Ishikawa (cell line): ENCODE data around the gene UXT.

Experiments
- CEBPB ChIP-seq: IDR thresholded peaks from 2 replicates; pipeline ENCODE4 v1.6.1; 2012
- CREB1 ChIP-seq: IDR thresholded peaks from 2 replicates; pipeline ENCODE4 v1.6.1; 2012; ENCODE audit warnings: low read depth
- EGR1 ChIP-seq: IDR thresholded peaks from 2 replicates; pipeline ENCODE4 v1.6.1; 2012
- EP300 ChIP-seq: IDR thresholded peaks from 2 replicates; pipeline ENCODE4 v1.6.1; 2012; ENCODE audit warnings: borderline replicate concordance
- FOXM1 ChIP-seq: IDR thresholded peaks from 2 replicates; pipeline ENCODE4 v1.6.1; 2012; ENCODE audit warnings: low read depth, borderline replicate concordance
- NFIC ChIP-seq: IDR thresholded peaks from 2 replicates; pipeline ENCODE4 v1.6.1; 2012
- RAD21 ChIP-seq: IDR thresholded peaks from 2 replicates; pipeline ENCODE4 v1.6.1; 2012; ENCODE audit warnings: low read depth
- TAF1 ChIP-seq: IDR thresholded peaks from 2 replicates; pipeline ENCODE4 v1.6.1; 2012; ENCODE audit warnings: low read depth, mild to moderate bottlenecking
- TCF12 ChIP-seq: IDR thresholded peaks from 2 replicates; pipeline ENCODE4 v1.6.1; 2012; ENCODE audit warnings: low read depth
- TEAD4 ChIP-seq: IDR thresholded peaks from 2 replicates; pipeline ENCODE4 v1.6.1; 2012
- YY1 ChIP-seq: IDR thresholded peaks from 2 replicates; pipeline ENCODE4 v1.6.1; 2012; ENCODE audit warnings: low read depth
- ZBTB7A ChIP-seq: IDR thresholded peaks from 2 replicates; pipeline ENCODE4 v1.6.1; 2012; ENCODE audit warnings: low read depth
- TF ChIP-seq, protein P1 (sequence below): IDR thresholded peaks from 2 replicates; pipeline ENCODE4 v1.6.1; 2012
- TF ChIP-seq, protein P2 (sequence below): IDR thresholded peaks from 2 replicates; pipeline ENCODE4 v1.6.1; 2012
- TF ChIP-seq, protein P3 (sequence below): IDR thresholded peaks from 2 replicates; pipeline ENCODE4 v1.6.1; 2012; ENCODE audit warnings: low read depth, mild to moderate bottlenecking

Gene UXT

DNA sequence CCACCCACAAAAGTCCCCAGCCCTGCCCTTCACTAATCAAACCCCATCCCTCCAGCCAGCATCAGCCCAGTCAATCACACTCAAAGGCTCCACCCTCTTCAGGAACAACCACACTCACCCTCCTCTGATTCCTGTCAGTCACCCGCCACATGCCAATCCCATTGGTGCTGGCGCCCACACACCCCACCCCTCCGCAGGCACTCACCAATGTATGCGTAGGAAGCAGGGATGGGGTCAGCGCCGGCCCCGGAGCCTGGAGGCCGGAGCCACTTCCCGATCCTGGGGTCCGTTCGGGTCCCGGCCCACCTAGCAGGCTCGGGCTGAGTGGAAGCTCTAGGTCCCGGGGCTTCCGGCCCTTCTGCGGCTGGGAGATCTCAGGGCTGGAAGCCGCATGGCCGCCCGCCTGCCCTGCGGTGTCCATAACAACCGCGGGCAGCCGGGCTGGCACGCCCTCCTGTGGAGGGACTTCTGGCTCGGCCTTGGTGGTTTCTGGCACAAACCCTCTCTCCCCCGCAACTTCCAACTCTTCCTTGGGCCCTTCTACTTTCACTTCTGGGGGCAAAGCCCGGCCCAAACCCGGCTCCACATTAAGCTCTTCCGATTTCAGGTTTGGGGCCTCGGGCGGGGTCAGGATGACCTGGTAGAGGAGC, 21.3 kb downstream of the UXT start:
- no peak for TF ChIP-seq TEAD4
- no peak for TF ChIP-seq YY1
- TF ChIP-seq EP300 = no peak
- TF ChIP-seq, protein P1, sequence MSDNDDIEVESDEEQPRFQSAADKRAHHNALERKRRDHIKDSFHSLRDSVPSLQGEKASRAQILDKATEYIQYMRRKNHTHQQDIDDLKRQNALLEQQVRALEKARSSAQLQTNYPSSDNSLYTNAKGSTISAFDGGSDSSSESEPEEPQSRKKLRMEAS = no peak
- TF ChIP-seq, protein P2, sequence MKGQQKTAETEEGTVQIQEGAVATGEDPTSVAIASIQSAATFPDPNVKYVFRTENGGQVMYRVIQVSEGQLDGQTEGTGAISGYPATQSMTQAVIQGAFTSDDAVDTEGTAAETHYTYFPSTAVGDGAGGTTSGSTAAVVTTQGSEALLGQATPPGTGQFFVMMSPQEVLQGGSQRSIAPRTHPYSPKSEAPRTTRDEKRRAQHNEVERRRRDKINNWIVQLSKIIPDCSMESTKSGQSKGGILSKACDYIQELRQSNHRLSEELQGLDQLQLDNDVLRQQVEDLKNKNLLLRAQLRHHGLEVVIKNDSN = no peak

DNA sequence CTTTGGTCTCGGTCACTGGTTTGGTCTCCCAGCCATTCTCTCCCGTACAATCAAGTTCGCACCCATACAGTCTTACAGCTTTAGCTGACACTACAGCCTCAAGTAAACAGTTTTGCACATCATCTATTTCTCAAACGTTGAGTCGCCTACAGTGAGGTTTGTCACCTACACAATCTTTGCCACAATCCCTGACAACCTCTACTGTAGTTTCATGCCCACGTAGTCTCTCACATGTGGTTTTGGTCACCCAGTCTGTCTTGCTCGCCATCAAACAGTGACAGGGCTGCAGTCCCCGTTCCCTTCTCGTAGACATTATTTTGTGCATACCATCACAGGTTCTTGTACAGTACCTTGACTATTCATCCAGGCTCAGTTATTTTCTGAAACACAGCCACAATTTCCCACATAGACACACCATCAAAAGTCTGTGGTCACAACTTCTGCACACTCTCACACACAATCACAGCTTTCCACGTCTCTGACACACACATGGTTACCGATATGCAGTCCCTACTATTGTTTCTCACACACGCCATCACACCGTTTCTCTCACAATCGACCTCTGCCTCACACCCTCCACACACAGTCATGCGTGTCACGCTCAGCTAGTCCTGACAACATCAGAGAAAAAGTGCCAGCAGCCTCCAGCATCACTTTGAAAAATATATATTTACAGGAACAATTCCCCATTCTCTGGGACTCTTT, 24.0 kb downstream of the UXT start:
- TF ChIP-seq TCF12 (no peak), ZBTB7A (no peak), EGR1 (no peak), NFIC (no peak), CREB1 (no peak), CEBPB (no peak), TEAD4 (no peak), RAD21 (no peak), YY1 (no peak), FOXM1 (no peak), TAF1 (no peak), EP300 (no peak)
- TF ChIP-seq, protein P3, sequence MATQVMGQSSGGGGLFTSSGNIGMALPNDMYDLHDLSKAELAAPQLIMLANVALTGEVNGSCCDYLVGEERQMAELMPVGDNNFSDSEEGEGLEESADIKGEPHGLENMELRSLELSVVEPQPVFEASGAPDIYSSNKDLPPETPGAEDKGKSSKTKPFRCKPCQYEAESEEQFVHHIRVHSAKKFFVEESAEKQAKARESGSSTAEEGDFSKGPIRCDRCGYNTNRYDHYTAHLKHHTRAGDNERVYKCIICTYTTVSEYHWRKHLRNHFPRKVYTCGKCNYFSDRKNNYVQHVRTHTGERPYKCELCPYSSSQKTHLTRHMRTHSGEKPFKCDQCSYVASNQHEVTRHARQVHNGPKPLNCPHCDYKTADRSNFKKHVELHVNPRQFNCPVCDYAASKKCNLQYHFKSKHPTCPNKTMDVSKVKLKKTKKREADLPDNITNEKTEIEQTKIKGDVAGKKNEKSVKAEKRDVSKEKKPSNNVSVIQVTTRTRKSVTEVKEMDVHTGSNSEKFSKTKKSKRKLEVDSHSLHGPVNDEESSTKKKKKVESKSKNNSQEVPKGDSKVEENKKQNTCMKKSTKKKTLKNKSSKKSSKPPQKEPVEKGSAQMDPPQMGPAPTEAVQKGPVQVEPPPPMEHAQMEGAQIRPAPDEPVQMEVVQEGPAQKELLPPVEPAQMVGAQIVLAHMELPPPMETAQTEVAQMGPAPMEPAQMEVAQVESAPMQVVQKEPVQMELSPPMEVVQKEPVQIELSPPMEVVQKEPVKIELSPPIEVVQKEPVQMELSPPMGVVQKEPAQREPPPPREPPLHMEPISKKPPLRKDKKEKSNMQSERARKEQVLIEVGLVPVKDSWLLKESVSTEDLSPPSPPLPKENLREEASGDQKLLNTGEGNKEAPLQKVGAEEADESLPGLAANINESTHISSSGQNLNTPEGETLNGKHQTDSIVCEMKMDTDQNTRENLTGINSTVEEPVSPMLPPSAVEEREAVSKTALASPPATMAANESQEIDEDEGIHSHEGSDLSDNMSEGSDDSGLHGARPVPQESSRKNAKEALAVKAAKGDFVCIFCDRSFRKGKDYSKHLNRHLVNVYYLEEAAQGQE = no peak
- TF ChIP-seq, protein P2 = no peak
- TF ChIP-seq, protein P1 = no peak

DNA sequence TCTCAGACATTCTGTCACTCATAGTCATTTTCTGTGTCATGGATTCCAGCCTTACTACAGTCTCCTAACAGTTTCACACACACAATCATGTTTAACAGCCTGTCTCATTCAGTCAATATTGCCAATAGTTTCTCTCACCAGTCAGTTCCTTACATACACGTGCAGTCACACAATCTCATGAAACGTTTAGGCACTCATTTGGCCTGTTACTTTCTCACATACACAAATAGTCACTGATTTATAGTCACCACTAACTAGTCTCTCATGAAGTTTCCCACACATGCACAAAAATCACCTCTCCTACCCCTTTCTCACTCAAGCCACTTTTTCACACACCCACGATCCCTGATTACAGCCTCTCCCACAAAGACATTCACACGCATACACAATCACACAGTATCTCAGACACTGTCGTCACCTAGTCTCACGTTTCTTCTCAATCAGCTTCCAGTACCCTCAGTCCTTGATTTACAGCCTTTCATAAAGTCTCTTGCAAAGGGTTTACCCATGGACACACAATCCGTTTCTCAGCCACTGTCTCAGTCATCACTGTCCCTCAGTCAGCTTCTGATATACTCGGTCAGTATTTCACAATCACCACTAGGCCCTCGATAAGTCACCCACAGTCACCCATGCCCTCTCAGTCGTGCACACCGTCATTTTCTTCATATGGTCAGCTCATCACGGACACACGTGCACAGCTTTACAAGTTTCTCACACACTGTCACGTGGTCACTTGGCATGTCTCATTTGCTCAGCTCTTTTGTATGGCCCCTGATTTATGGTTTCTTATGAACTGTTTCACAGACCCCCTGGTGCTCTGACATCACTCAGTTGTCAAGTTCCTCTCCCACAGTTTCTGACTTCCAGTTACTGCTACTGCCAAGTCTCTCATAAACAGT, 25.0 kb downstream of the UXT start:
- no peak for TF ChIP-seq EGR1
- TF ChIP-seq, protein P2 = no peak
- no peak for TF ChIP-seq CREB1
- no peak for TF ChIP-seq NFIC
- TF ChIP-seq ZBTB7A = no peak
- no peak for TF ChIP-seq RAD21
- no peak for TF ChIP-seq CEBPB
- TF ChIP-seq YY1 = no peak

DNA sequence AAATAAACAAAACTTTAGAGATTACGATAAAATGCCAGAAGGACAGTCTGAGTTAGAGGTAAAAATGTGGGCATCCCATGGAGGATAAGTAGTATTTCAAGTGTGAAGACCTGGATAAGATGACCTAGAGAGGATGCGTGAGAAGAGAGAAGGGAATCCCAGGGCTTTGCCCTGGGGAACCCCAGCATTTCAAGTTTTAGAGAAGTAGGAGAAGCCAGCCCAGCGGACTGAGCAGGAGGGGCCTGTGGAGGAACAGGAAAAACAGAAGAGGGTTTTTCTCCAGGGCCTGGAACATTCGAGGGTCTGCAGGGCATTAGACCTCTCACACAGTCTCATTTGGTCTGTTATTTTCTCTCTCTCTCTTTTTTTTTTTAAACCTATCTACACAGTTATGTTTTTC, 26.3 kb downstream of the UXT start:
- TF ChIP-seq NFIC (no peak), TEAD4 (no peak), CREB1 (no peak), ZBTB7A (no peak), TAF1 (no peak), TCF12 (no peak), YY1 (no peak), EP300 (no peak), CEBPB (no peak), RAD21 (no peak), EGR1 (no peak), FOXM1 (no peak)
- TF ChIP-seq, protein P3 = no peak
- TF ChIP-seq, protein P1 = no peak
- TF ChIP-seq, protein P2 = no peak
